ENCODE data around the gene AOAH. TPM values are rescaled to one million over a fixed set of nuclear protein-coding genes. Genes with fewer than 3 reads are reported as not detected.

Gene AOAH
- total RNA-seq, 2 donors from 2014 or later, result 18.8 to 23.5 TPM

DNA sequence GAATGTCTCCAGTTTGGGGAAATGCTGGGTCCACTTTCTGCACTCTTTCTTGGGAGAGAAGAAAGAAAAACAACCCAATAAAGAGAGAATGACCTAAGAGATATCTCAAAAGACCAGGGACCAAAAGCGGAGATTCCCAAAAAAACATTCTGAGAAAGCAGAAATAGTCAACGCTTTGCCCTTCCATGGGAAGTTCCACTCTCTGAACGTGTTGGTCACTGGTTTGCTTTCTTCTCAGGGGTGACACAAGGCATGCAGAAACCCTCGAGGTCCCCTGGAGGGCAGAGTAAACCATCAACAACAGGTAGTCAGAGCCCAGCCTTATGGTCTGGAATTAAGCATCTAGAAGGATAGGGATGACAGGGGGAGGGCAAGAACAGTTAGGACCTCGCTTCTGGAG lies 26.2 kb upstream of the AOAH start:
- peaks cover 14% of the 10 kb centered on the region for H3K27me3 Mint-ChIP-seq (ENCODE audit: low read depth)
- DNase-seq (no peak), ATAC-seq (replicated peaks in 1 of 2) (no peak)
- no peak overlapping the region for H3K27ac Mint-ChIP-seq
- H3K36me3 Mint-ChIP-seq (ENCODE audit: insufficient read depth in 2 of 2), result peaks cover 0 to 1% of the 10 kb centered on the region in 2 donors
- peaks cover 0 to 2% of the 10 kb centered on the region in 2 donors for H3K9me3 Mint-ChIP-seq
- H3K4me1 Mint-ChIP-seq (ENCODE audit: low read depth), result peaks cover 41% of the 10 kb centered on the region
- no peak overlapping the region for H3K4me3 Mint-ChIP-seq

DNA sequence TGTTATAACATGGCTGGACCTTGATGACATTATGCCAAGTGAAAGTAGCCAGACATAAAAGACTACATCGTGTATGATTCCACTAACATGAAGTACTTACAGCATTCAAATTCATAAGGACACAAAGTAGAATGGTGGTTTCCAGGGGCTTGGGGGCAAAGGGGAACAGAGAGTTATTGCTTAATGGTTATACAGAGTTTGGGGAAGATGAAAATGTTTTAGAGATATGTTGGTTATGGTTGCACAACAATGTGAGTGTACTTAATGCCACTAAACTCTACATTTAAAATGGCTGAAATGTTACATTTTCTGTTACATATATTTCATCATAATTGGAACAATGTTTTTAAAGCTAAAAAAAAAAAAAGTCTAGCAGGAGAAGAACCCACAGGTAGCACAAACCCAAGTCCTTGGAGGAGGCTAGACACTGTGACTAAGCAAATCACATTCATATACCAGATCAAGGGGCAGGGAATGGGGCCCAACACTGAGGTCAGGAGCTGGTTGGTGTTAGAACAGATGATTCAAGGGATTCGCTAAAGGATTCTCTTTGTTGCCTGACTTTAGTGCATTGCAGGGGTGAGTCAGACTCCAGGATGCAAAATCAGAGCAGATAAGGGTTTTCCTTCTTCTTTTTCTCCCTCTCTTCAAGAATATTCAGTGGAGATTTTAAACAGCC lies 25.1 kb upstream of the AOAH start:
- DNase-seq (no peak), ATAC-seq (replicated peaks in 1 of 2) (peak in 1 of 2 donors; percentile 38)
- Mint-ChIP-seq H3K27me3 (ENCODE audit: low read depth) (peaks cover 14% of the 10 kb centered on the region), H3K4me3 (no peak overlapping the region), H3K9me3 (peaks cover 0 to 2% of the 10 kb centered on the region in 2 donors), H3K4me1 (ENCODE audit: low read depth) (peaks cover 41% of the 10 kb centered on the region), H3K27ac (no peak overlapping the region), H3K36me3 (ENCODE audit: insufficient read depth in 2 of 2) (peaks cover 0 to 1% of the 10 kb centered on the region in 2 donors)

DNA sequence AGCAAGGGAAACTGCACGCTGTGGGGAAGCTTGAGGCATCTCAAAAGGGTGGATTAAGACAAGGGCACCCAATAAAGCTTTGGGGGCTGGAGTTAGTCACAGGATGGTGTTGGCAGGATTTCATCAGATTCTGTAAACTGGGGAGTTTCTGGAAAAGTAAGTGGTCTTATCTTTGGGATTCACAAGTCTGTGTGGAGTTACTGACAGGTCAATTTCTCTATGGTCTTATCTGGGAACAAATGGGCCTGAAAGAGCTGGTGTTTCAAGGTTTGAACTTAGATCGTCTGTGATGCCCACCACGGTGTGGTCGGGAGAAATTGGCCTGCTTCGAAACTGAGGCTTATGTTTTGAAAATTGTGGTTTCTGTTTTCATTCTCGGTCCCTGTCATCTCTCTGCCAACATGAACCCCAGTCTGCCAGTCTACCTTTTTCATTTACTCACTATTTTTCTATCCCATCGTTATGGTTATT lies 23.8 kb upstream of the AOAH start:
- Mint-ChIP-seq H3K27me3 (ENCODE audit: low read depth) (peaks cover 14% of the 10 kb centered on the region), H3K27ac (peak overlapping the region; percentile 41), H3K4me3 (peak overlapping the region; percentile 37 to 62), H3K36me3 (ENCODE audit: insufficient read depth in 2 of 2) (peaks cover 0 to 1% of the 10 kb centered on the region in 2 donors), H3K4me1 (ENCODE audit: low read depth) (peaks cover 41% of the 10 kb centered on the region), H3K9me3 (peaks cover 0 to 2% of the 10 kb centered on the region in 2 donors)
- DNase-seq, result peak; percentile 31 to 55
- ATAC-seq (replicated peaks in 1 of 2), result peak; percentile 83 to 84

DNA sequence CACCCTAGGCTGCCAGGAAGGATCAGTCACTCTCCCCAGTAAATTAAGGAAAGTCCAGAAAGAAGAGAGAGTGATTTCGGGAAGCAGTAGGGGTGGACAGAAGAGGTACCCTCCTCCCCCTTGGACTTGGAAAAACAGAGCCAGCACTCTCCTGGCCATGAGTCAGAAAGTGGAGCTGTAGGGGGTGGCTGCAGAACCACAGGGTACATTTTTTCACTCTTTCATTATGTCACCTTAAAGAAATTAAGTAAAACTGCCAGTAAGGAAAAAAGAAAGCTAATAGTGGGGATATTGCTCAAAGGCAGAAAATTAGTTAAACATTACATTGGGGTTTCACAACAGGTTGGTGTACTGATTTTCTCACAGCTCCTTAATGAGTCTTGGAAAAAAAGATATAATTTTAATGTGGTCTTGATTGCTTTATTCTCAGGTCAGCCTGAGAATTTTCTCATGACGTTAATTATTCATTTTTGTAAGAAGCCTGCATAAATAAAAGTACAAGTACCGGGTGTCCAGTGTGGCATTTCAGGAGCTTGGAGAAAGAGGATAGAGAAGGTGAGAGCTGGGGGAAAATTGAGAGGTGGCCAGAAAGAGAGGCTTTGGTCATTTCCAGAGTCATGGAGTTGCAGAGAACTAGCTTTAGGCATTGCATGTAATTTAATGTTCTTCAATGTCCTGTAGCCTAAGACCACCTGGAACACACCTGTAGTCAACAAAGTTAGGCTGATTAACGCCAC lies 23.2 kb upstream of the AOAH start:
- peaks cover 47% of the 10 kb centered on the region for H3K4me1 Mint-ChIP-seq (ENCODE audit: low read depth)
- peaks cover 14% of the 10 kb centered on the region for H3K27me3 Mint-ChIP-seq (ENCODE audit: low read depth)
- H3K36me3 Mint-ChIP-seq (ENCODE audit: insufficient read depth in 2 of 2), result peaks cover 0 to 1% of the 10 kb centered on the region in 2 donors
- peak overlapping the region; percentile 37 to 62 for H3K4me3 Mint-ChIP-seq
- DNase-seq (no peak), ATAC-seq (replicated peaks in 1 of 2) (peak in 1 of 2 donors; percentile 27)
- H3K9me3 Mint-ChIP-seq, result peaks cover 0 to 2% of the 10 kb centered on the region in 2 donors
- H3K27ac Mint-ChIP-seq, result no peak overlapping the region

DNA sequence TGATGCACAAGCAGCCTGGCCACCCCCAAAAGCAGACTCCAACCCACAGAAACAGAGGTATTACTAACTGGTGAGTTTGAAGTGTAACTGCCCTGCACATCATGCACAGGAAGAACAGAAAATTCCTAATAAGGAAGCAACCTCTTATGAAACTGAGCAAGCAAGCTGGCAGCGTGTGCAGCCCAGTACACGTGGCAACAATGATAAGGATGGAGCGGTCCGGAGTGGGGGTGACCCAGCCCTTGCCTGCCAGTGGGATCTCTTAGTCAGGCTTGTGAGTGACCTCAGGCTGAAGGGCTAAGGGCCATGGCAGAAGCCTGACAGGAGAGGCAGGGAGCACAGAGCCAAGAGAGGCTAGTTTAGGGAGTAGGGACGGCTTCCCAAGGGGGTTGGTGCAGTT lies 22.1 kb upstream of the AOAH start:
- DNase-seq (no peak), ATAC-seq (replicated peaks in 1 of 2) (no peak)
- peaks cover 0 to 1% of the 10 kb centered on the region in 2 donors for H3K36me3 Mint-ChIP-seq (ENCODE audit: insufficient read depth in 2 of 2)
- no peak overlapping the region for H3K4me3 Mint-ChIP-seq
- H3K9me3 Mint-ChIP-seq, result peaks cover 0 to 2% of the 10 kb centered on the region in 2 donors
- peaks cover 14% of the 10 kb centered on the region for H3K27me3 Mint-ChIP-seq (ENCODE audit: low read depth)
- H3K4me1 Mint-ChIP-seq (ENCODE audit: low read depth), result peaks cover 47% of the 10 kb centered on the region
- no peak overlapping the region for H3K27ac Mint-ChIP-seq

DNA sequence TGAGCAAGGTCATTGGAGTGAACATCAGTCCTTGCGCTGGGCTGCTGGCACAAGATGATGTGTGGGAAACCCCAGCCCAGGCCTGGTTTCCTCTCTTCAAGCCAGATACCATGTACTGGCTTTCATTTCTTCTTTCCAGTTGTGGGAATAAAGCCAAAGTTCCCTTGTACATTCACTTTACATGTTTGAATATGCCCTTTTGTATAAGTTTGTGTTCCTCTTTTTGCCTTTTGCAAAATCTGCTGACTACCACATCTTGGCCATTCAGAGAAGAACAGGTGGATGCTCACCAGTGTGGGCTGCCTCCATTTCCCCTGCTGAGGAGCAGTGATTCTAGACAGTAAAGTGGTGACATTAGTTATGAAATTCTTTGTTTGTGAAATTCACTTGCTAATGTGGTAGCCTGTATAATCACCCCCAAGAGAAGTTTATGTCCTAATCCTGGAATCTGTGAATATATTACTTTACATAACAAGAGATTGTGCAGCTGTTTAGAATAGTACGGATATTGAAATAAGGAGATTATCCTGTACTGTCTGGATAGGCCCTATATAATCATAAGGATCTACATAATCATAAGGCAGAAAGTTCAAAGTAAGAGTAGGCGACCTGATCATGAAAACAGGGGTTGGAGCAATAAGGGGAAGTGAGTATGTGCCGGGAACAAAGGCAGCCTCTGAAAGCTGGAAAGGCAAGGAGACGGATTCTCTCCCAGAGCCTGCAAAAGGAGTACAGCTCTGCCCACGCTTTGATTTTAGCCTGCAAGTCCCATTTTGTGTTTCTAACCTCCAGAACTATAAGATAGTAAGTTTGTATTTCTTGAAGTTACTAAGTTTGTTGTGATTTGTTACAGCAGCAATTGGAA lies 18.8 kb upstream of the AOAH start:
- DNase-seq, result no peak
- ATAC-seq (replicated peaks in 1 of 2), result no peak
- Mint-ChIP-seq H3K9me3 (no peaks in the 10 kb centered on the region), H3K4me3 (no peak overlapping the region), H3K4me1 (ENCODE audit: low read depth) (peaks cover 35% of the 10 kb centered on the region), H3K27ac (no peak overlapping the region), H3K27me3 (ENCODE audit: low read depth) (no peaks in the 10 kb centered on the region), H3K36me3 (ENCODE audit: insufficient read depth in 2 of 2) (no peaks in the 10 kb centered on the region)

DNA sequence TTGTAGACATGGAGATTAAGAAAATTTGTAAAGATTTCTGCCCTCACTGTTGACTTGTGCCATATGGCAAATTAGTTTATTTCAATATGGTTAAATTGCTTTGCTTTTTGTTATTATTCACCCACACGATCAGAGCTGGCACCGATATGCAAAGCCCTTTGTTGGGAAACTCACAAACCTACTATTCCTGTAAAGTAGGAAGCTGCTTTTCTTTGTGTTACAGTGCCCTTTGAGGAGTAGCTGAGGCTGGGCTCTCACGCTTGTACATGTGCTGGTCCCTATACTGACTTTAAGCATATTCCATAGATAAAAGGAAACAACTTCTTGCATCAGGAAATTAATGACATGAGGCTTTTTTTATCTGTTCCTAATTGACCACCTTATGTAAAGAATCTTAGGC lies 17.6 kb upstream of the AOAH start:
- H3K4me3 Mint-ChIP-seq, result no peak overlapping the region
- no peak overlapping the region for H3K27ac Mint-ChIP-seq
- H3K4me1 Mint-ChIP-seq (ENCODE audit: low read depth), result peaks cover 25% of the 10 kb centered on the region
- ATAC-seq (replicated peaks in 1 of 2) (no peak), DNase-seq (no peak)
- no peaks in the 10 kb centered on the region for H3K36me3 Mint-ChIP-seq (ENCODE audit: insufficient read depth in 2 of 2)
- no peaks in the 10 kb centered on the region for H3K9me3 Mint-ChIP-seq
- no peaks in the 10 kb centered on the region for H3K27me3 Mint-ChIP-seq (ENCODE audit: low read depth)

DNA sequence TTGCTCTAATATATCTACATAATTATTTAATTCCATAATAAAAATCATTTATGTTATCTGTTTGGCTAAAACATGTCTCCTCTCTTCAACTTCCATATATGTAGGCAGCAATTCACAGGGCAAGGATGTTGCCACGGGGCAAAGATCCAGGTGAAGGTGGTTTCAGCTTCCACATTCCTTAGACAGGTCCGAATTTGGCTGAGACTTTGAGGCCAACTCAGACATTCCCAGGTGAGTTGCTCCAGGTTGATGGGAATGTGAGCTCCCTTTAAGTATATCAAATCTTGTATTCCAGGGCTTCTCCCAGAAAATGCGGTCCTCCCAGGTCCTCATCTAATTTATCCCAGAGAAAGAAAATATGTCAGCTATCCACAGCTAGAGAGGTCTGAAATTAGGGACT lies 15.1 kb upstream of the AOAH start:
- Mint-ChIP-seq H3K27ac (no peak overlapping the region), H3K36me3 (ENCODE audit: insufficient read depth in 2 of 2) (no peaks in the 10 kb centered on the region), H3K4me3 (no peak overlapping the region), H3K9me3 (no peaks in the 10 kb centered on the region), H3K4me1 (ENCODE audit: low read depth) (peaks cover 42% of the 10 kb centered on the region), H3K27me3 (ENCODE audit: low read depth) (no peaks in the 10 kb centered on the region)
- no peak for DNase-seq
- no peak for ATAC-seq (replicated peaks in 1 of 2)

DNA sequence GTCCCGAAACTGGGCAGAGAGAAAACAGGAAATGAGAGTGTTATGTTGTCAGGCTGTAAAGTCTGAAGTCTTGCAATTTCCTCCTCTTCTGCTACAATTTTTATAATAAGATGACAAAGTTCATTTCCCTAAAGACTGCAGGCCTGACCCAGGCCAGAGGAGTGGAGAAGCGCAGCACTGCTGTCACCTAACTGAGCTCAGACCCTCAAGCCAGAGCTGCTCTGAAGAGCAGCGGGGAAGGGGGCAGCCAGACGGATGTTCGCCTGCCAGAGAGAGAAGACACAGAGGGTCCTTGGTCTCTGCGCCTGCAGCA lies 12.6 kb upstream of the AOAH start:
- H3K9me3 Mint-ChIP-seq, result peaks cover 3 to 7% of the 10 kb centered on the region in 2 donors
- ATAC-seq (replicated peaks in 1 of 2) (peak in 1 of 2 donors; percentile 30), DNase-seq (no peak)
- H3K4me3 Mint-ChIP-seq, result peak overlapping the region; percentile 42 to 53
- H3K27ac Mint-ChIP-seq, result peak overlapping the region; percentile 55
- H3K27me3 Mint-ChIP-seq (ENCODE audit: low read depth), result no peaks in the 10 kb centered on the region
- peaks cover 42% of the 10 kb centered on the region for H3K4me1 Mint-ChIP-seq (ENCODE audit: low read depth)
- H3K36me3 Mint-ChIP-seq (ENCODE audit: insufficient read depth in 2 of 2), result peaks cover 6 to 7% of the 10 kb centered on the region in 2 donors

DNA sequence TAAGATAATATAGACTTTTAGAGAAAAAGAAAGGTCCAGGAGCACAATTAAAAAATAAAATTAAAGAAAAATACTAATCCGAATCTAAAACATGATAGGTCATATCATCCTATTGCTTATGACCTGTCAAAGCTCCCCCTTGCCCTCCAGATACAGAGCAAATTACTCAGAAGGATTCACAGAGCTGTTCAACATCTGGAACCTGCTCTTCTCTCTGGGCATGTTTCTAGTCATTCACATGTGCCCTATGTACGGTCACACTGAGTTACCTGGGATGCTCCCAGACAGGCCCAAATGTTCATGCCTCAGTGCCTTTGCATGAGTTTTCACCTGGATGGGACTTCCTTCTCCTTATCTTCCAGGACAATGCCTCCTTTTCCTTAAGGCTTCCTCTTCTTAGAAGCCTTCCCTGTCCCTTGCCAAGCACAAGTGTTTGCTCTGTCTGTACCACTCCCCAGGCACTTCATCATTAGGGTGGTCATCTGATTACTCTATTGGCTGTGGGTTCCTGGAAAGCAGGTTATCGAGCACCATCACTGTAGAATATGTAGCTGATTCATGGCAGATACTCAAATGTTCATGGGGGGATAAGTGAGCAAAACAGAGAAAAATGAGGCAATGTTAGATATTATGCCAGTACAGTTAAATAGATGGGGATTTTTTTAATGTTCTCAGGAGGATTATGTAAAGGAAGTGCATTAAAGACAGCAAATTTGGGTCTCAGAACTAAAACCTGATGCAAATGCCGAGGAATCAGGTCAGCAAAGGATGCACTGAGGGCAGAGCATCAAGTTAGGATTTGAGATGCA lies 12.0 kb upstream of the AOAH start:
- DNase-seq (no peak), ATAC-seq (replicated peaks in 1 of 2) (peak; percentile 56 to 59)
- H3K4me3 Mint-ChIP-seq, result peak overlapping the region; percentile 42 to 53
- H3K27me3 Mint-ChIP-seq (ENCODE audit: low read depth), result no peaks in the 10 kb centered on the region
- H3K4me1 Mint-ChIP-seq (ENCODE audit: low read depth), result peaks cover 42% of the 10 kb centered on the region
- H3K36me3 Mint-ChIP-seq (ENCODE audit: insufficient read depth in 2 of 2), result peaks cover 6 to 12% of the 10 kb centered on the region in 2 donors
- H3K27ac Mint-ChIP-seq, result peak overlapping the region; percentile 55
- H3K9me3 Mint-ChIP-seq, result peaks cover 5 to 9% of the 10 kb centered on the region in 2 donors

DNA sequence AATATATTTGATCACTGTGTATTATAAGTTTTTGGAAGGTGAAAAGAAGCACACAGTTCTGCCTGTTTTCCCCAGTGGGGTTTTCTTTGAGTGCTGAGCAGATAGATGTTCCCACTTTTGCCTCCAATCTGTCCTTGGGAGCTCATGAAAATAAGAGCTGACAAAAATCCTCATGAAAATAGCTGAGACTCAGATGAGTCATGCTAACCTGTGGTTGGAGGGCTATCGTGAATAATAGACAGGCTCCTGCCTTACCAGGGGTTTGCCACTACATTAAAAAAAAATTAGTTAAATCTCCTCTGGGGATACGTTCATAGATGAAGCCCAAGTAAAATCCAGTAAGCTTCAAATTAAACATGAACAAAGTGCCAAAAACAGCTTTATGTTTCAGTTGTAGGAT lies 10.9 kb upstream of the AOAH start:
- H3K27me3 Mint-ChIP-seq (ENCODE audit: low read depth), result no peaks in the 10 kb centered on the region
- ATAC-seq (replicated peaks in 1 of 2), result peak; percentile 42 to 47

DNA sequence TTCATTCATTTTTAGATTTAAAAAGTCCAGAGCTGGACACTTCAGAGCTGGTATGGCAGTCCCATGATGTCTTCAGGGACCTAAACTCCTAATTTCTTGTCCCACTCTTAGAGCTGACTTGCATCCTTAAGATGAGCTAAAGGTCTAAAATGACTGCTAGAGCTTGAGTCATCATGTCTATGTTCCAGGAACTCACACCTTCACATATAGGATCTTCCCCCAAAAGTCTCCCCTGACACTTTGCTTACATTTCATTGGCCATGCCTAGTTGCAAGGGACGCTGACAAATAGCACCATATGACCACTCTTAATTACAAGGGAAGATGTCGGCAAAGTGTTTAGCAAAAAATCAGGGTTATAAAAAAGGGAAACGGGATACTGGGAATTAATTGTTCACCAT lies 10.4 kb upstream of the AOAH start:
- DNase-seq, result no peak
- H3K4me3 Mint-ChIP-seq, result peak overlapping the region; percentile 25 to 41
- H3K9me3 Mint-ChIP-seq, result peaks cover 7 to 9% of the 10 kb centered on the region in 2 donors
- ATAC-seq (replicated peaks in 1 of 2), result peak; percentile 74 to 78
- peak overlapping the region; percentile 79 for H3K27ac Mint-ChIP-seq
- peaks cover 11 to 26% of the 10 kb centered on the region in 2 donors for H3K36me3 Mint-ChIP-seq (ENCODE audit: insufficient read depth in 2 of 2)
- peaks cover 42% of the 10 kb centered on the region for H3K4me1 Mint-ChIP-seq (ENCODE audit: low read depth)
- H3K27me3 Mint-ChIP-seq (ENCODE audit: low read depth), result no peaks in the 10 kb centered on the region

More for the DNA sequence above, 10.9 kb upstream of the AOAH start:
- Mint-ChIP-seq H3K9me3 (peaks cover 6 to 9% of the 10 kb centered on the region in 2 donors), H3K27ac (peak overlapping the region; percentile 79), H3K36me3 (ENCODE audit: insufficient read depth in 2 of 2) (peaks cover 10 to 22% of the 10 kb centered on the region in 2 donors), H3K4me3 (peak overlapping the region; percentile 25 to 41), H3K4me1 (ENCODE audit: low read depth) (peaks cover 42% of the 10 kb centered on the region)
- DNase-seq, result no peak

Data from activated T-cell treated with anti-CD3 and anti-CD28 coated beads, Interleukin-2, amount 50 U/mL, for 72 hours (primary cell).